GM21786 (cell line): ENCODE results near the gene IFT43.

Source experiments
- ATAC-seq: cut with Tn5 transposase; IDR thresholded peaks from one replicate; pipeline ENCODE4 v1.9.1; 2021; ENCODE audit not compliant: unreplicated experiment

Gene IFT43

DNA sequence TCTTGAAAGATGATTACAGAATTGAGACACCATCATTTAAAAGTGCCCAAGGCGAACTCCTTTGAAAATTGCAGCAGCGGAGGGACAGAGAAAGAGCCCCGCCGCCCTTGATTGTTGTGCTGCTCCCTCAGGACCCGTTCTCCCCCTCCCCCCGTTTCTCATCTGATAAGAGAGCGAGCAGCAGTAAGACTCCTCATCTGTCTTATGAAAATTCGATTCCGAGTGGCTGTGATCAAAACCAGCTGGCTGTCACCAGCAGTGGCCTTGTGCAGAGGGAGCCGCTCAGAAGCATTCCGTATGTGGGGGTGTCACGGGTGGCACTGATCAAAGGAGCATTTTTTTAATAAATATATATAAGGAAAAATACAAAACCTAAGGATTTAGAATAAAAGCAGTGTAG lies 88.2 kb downstream of the IFT43 start:
- ATAC-seq = no peak

GRCh38 chr14:76077340-76077739 lies 91.8 kb downstream of the IFT43 start:
- no peak for ATAC-seq

DNA sequence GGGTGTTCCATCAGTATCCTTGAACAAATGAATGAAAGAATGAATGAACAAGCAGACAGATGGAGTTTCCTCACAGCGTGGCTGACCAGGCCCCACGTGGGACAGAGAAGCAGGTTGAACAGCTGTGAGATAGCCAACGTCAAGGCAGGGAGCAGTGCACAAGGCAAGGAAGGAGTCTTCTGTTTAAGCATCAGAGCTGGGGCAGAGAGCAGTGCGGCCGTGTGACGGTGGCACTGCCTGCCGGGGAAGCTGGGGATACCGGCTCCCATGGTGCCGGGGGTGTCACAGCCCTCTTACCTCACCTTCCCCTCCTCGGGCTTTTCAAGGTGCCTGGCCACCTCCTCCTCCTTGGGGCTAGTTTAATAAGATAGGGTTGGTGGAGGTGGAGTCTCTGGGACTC lies 92.9 kb downstream of the IFT43 start:
- ATAC-seq = no peak

DNA sequence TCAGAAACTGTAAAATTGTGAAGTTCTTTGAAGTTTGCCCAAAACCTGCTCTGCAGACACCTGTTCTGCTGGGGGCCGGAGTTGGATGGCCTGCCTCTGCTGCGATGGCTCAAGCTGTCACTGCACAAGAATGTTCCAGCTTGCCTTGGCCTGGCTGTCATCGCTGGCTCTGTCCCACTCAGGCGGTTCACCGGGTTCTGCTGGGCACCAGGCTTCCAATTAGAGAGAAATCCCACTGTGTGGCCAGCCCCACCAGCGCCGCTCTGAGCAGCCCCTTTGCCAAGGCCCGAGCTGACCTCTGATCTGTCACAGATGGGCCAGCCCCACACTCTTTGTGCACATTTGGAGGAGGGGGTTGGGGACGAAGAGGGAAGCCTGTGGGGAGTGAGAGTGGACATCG lies 94.5 kb downstream of the IFT43 start:
- no peak for ATAC-seq

- ATAC-seq = no peak
Observed at GRCh38 chr14:76080471-76080870, 94.9 kb downstream of the IFT43 start.

- ATAC-seq = no peak
Observed at GRCh38 chr14:76081642-76082041, 96.1 kb downstream of the IFT43 start.

DNA sequence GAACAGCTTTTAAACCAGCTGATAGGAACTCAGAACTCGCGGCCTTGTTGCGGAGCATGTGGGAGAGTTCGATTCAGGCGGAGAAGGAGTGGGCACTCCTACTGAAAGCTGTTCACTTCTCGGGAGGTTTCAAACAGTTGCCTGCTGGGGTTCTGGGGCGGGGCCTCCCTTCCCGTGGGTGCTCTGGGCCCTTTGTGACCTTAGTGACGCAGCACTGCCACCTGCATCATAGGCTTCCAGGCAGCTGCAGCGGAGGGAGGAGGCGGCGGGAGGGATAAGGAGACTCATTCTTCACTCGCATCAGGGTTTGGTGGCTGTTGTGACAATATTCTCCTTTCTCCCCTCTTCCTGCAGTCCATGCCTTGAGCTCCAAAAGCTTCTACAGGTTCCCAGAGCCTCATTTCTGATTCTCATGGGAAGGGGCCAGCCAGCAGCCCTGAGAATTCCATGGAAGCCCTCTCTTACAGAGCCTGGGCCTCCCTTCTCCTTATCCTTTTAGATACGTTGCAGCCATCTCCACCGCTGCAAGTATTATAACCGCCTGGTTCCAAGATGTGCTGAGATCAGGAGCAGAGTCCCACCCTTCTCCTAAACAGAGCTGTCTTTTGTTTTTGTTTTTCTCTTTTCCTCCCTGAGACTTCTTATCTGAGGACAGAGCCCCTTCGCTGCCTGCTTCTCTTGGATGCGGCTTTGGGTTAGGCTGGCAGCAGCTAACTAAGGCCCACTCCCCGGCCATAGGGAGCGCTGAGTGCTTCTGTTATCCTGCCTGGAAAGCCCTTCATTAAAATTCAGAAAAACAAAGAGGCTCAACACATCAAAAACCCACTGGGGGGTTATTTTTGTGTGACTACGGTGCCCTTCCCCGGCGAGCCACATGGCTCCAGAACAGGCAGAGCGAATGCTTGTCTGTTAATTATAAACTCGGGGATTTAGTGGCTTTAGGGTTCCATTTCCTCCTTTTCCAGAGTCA lies 98.5 kb downstream of the IFT43 start:
- ATAC-seq = no peak

DNA sequence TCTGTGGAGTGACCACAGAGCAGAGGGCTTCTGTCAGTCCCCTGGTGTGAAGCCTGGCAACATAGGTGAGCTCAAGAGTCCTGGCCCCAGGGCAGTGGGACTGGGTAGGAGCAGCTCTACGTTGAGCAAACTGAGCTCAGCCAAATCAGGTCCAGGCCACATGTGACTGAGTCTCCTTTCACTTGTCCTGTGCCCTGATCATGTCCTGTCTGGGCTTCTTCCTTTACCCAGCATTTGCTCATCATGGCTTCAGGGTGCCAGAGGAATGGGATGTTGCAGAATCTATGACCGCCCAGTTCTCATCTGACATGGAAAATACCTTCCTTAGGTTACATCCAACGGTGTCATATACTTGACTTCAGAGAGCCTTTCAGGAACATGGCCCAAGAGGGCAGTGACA lies 99.8 kb downstream of the IFT43 start:
- ATAC-seq = no peak

DNA sequence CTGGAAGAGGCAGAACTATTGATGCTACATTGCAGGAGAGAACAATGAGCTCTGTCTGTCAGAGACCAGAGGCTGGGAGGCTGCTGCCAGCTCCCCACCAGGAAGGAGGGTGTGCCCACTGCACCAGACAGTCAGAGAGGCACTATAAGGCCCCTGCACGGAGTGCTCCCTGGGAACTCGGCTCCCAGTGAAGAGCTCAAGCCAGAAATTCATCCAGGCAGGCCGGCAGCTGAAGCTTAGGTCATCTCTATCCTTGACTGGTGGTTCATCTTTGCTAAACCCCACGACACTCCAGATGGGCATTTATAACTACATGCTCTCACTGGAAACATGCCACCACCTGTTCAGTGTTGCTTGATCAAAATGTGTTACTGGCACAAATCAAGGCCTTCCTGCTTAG lies 101.1 kb downstream of the IFT43 start:
- no peak for ATAC-seq

DNA sequence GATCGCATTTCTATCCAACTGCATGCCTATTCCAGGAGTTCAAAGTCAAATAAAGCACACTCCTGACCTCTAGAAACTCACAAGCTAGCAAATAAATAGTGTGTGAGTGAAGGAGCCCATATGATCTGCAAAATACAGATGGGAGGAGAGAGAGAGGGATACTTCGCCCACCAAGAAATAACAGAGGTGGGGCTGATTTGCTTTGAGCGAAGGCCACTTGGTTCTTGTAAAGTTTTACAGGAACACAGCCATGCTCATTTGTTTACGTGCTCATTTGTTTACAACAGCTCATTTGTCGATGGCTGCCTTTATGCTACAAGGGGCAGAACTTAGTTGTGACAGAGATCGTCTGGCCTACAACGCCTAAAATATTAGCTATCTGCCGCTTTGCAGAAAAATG lies 102.8 kb downstream of the IFT43 start:
- ATAC-seq = no peak

DNA sequence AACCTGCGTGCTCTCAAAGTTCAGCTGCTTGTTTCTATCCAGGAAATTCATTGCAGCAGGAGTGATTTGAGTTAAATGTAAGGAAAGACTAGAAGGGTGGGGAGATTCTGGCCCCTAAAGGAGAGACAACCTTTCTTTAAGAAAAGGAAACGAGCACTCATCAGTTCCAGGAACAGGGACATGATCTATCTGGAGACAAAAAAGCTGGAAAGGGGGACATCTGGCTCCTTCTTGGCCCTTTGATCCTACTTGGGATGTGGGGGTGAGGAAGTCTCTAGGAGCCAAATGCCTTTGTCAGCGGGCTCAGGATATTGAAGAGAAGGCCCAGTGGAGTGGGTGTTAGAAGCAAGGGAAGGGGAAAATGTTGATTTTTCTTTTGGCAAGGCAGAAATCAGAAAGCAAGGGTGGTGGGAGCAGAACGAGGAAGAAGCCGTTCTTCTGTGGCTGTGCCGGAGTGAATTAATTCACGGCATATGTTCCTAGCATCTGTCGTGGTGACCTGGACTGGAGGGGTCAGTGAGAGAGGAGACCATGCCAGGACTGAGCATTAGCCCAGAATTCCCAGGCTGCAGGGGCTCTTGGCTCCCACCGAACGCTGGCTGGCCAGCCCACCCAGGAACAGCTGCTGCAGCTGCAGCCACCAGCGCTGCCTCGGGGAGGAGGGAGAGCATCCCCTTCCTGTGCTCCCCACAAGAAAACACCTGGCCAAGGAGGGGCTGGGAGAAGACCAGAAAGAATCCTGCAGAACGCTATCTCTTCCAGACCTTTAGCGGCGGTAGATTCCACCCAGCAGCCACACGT lies 103.4 kb downstream of the IFT43 start:
- no peak for ATAC-seq

DNA sequence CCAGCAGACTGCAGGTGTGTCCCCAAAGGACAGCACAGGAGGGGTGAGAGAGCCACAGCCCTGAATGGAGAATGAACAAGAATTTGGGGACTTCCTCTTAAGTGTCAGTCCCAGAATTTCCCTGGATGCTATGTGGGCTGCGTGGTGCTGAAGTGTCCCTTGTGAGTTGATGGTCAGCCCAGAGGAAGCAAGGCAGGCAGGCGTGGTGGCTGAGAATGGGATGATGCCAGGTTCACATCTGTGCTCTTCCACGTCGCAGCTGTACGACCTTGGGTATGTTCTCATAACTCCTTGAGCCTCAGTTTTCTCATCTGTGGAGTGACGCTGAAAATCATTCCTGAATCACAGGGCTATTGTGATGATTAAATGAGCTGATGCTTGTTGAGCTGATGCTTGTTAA lies 104.0 kb downstream of the IFT43 start:
- no peak for ATAC-seq

DNA sequence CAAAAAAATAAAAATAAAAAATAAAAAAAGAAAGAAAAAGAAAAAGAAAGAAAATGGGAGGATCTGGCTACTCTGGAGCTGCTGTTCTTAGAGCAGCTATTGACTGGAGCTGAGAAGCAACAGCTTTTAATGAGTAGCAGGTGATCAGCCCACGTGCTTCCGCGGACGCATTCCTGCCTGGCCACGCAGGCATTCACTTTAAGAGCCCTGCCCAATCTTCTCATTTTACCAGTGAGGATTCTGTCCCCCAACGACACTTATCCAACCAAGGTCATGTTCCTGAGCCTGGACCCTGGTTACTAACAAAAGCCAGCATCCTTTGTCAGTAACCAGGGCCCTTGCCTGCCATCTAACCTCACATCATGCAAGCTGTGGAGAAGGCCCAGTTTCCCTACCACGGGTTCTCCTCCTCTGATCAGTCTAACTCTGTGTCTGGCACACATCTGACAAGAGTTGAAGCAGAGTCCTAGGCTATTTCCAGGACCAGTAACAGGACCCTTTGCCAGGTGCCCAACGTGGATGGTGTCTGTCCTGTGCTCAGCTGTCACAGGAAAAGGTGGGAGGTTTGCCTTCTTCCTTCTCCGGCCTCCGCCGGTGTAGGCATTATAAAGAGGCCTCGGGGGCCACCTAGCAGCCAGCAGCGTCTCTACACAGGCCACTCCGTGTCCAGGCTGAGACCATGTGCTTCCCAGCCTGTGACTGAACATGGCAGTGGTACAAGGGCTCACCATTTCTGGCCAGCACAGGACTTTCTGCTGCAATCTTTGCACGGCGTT lies 105.2 kb downstream of the IFT43 start:
- no peak for ATAC-seq

- ATAC-seq = no peak
Observed at GRCh38 chr14:76093077-76093476, 107.5 kb downstream of the IFT43 start.

- no peak for ATAC-seq
Observed at GRCh38 chr14:76096257-76096656, 110.7 kb downstream of the IFT43 start.

- no peak for ATAC-seq
Observed at GRCh38 chr14:76097547-76097946, 112.0 kb downstream of the IFT43 start.

GRCh38 chr14:76098047-76098446 lies 112.5 kb downstream of the IFT43 start:
- ATAC-seq = no peak

DNA sequence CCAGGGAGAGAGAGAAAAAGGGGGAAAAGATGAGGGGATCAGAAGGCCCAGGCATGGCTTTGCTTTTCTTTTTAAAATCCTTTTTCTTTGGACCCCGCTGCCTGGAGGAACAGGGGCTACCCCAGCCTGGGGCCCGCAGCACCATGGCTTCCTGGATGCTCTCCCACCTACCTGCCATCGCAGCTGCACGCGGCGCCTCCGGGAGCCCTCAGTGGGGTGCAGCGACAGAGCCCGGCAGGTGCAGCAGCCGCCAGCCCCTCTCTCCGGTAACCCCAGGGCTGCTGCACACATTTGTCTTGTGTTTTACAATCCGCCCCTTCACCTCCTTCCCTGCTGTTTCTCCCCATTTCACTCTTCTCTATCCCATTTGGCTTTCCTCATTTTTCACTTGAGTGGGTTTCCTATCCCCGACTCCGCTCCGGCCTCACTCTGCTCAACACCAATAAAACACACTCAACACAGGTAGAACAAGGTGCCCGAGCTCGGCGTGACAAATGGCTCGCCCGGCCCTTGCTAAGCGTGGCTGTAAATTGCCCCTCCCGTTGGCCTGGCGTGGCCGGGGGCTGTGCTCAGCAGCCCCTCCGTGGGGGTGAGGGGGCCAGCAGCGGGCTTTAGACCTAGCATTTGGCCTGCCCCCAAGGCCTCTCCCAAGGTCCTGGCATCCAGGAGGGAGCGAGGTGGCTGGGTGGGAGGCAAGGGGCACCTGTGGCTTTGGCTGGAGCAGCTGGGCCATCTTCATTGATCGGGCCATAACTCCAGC lies 113.5 kb downstream of the IFT43 start:
- no peak for ATAC-seq

- ATAC-seq = no peak
Observed at GRCh38 chr14:76100236-76100635, 114.7 kb downstream of the IFT43 start.
